ENCODE results near the gene OR13J1.
"Not testable (repeated sequence)": the region's sequence is repeated elsewhere in the genome, so short reads cannot be mapped to it uniquely, and the experiment has no call there.

Gene OR13J1

GRCh38 chr9:35870351-35870923 is at the start of gene OR13J1:
TSS of gene OR13J1 (minus strand) at chr9:35870401. CDS start at chr9:35870401, 0 bp downstream.
- DNase-seq = no peak

DNA sequence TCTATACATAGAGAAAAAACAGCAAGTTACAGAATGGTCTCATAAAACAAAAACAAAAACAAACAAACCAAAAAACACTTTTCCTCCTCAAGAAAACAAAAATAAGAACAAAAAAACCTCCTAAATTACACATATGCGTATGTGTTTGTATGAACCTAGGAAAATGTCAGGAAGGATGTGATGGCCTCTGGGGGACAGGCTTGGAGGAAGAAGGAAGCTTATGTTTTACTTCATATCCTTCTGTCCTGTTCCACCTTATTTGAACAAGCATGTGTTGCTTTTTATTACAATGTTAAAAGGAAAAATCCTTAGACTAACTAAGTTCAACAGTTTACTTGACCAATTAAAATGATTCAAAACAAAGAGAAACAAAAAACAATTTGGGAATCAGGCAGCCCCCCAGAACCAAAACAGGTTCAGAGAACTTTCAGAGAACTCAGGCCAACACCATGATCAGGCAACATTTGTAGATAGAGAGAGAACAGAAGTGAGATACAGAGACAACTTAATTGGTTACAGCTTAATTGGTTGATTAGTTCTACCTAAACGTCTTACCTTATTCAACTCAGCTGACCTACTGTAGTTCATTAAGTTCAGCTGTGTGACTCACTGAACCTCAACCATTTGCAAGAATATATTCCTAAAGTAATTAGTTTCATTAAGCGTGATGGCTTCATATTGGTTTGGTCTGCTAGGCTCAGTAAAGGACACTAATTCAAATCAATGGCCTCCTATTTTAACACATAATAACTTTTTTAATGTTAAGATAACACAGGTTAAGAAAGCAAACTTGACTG is 49.2 kb upstream of the OR13J1 start:
- DNase-seq = no peak

DNA sequence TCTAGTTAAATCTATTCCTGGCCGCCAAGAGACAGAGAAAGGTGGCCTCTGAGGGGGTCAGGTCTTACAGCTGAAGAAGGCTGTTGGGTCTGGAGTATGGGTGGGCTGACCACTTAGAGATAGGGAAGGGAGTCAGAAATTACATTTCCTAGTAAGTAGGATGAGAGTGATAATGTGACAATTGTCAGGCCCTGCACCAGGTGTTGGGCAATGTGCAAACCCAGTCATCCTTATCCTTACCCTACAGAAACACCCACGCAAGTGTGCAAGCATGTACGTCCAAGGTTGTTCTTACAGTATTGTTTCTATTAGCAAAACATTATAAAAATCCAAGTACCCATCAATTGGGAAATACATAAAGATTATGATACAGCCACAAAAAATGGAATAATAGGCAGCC is 48.6 kb upstream of the OR13J1 start:
- DNase-seq = no peak

DNA sequence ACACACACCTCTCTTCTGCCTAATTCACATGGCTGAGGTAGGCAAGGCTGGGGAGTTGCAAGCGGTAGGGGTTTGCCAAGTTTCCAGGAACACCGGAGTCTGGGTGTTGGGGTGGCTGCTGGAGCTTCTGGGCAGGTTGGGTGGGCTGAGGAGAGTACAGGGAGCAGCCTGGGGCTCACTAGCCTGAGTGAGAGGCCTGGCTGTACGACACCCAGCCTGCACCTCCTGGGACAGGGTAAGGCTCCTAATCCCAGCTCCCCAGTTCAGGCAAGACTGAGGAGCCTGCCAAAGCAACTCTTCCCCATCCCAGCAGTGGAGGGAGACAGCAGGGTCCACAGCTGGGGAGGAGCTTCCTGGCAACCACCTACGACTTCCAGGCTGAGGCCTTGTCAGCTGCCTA is 47.1 kb upstream of the OR13J1 start:
- DNase-seq = no peak

GRCh38 chr9:35915681-35916294 is 45.6 kb upstream of the OR13J1 start:
- no peak for DNase-seq

- DNase-seq = no peak
These were observed 44.2 kb upstream of the OR13J1 start for GRCh38 chr9:35914301-35914807.

GRCh38 chr9:35913429-35913828 is 43.2 kb upstream of the OR13J1 start:
- not testable (repeated sequence) for DNase-seq

DNA sequence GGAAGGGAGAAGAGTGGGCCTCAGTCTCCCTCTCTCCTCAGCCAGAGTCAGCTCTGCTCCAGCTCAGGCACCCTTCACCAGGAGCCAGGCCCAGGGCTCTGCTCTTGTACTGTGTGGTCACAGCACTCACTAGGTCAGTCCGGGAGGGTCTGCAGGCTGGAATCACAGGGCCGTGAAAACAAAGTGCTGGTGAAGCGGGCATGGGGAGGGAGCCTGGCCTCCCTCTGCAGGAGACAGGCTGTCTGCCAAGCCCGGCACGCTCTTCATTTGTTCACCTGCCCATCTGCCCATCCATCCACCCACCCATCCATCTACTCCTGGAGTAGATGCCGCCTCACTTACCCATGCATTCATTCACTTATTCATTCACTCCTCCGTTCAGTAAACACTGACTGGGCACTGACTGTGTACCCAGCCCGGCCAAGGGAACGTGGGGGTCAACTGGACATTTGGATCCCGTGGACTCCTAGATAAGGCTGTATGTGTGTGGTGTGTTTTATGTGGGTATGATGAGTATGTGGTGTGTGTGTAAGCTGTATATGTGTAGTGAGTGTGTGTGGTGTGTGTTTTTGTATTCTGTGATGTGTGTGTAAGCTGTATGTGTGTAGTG is 42.7 kb upstream of the OR13J1 start:
- no peak for DNase-seq

GRCh38 chr9:35911690-35912089 is 41.5 kb upstream of the OR13J1 start:
- no peak for DNase-seq

DNA sequence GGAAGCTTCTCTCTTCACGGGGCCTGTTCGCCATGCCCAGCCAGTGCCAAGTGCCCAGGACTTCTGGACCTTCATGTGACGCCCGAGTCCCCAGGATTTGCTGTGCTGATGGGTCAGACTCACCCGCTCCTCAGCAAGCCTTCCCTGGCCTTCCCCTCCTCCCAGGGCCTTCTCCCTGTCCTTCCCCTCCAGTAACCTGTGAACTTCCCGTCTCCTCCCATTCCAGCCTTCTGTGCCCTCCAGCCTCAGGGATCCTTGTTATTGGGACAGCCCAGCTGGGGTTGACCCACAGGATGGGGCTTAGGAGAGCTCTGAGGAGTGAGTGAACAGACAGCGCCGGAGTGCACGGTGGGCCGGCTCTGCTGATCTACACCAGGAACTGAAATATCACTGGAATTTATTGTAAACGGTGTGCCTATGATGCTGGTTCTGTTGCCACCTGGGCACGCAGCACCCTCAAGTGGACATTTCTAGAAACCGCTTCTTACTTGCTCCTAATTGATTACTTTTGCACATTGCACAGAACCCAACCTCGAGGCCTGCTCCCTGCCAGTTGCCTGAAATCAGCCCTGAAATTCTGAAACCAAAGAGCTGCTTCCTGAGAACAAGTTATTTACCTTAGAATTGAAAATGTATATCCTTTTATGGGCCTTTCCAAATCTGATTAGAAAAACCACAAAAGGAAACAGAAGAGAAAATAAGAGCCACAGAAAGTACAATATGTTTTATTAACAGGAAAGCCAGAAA is 40.6 kb upstream of the OR13J1 start:
- DNase-seq = no peak

- no peak for DNase-seq
These were observed 39.7 kb upstream of the OR13J1 start for GRCh38 chr9:35909687-35910612.

- no peak for DNase-seq
These were observed 39.1 kb upstream of the OR13J1 start, which contains the start of gene SPAAR for GRCh38 chr9:35909274-35909673. TSS of gene SPAAR (plus strand) at chr9:35909490. CDS start at chr9:35910464, 974 bp downstream.

DNA sequence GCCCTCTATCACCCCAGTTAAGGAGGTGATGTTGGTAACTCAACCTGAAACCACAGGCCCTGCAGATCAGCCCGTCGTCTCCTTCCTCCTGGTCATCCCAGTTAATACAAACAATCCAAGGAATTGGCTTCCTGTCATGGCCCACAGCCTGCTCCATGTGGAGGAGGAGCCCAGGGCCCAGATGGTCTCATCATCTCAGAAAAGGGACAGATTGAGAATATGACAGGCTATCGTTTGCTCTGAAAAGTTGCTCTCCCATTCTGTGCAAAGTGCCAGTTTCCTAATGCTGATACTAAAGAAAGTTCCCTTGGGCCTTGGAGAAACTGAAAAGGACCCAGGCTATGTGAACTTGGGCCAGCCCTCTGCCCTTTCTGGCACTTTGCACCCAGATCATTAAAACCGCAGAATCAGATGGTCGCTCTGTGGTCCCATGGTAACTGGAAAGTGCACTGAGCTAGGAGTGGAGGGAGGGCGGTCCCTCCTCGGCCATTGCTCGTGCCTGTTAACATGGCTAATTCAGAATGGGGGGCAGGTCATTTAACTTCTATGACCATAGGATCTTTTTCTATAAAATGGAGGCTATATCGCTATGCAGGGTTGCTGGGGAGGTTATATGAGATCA is 38.4 kb upstream of the OR13J1 start:
- DNase-seq = no peak

DNA sequence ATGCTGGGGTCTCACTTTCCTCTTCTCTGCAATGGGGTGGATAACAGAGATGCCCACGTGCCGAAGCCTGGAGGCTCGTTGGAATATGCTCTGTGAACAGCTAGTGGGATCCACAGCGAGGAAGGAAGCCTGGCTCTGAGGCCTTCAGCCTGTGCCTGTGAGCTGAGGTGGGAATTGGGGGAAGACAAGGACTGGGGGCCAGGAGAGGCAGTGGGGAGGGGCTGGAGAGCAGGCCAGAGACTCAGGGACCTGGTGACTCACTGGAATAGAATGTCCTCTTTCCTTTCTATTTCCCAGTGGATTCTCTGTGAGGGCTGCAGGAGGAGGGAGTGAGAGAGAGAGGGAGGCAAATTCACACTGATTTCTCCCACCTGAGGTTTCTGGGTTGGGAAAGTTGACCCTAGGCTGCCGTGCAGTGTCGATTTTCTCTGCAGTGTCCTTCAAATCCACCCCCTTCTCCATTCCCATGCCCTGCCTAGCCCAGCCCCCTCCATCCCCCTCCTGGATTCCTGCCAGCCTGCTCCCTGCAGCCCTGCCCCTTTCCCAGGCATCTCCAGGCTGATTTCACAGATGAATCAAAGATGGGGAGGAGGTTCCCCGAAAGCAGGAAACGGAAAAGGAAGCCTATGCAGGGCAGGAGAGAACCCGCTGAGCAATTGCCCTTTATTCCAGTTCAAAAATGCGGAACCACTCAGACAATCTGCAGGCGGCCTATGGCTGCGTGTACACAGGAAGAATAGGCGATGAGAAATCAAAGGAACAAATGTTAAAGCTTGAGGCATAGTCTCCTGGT is 37.7 kb upstream of the OR13J1 start:
- DNase-seq = peak in 7 of 51 donors; percentile 4 to 40 (median 22)

- peak in 3 of 51 donors; percentile 12 to 42 (median 20) for DNase-seq
These were observed 36.9 kb upstream of the OR13J1 start for GRCh38 chr9:35906923-35907699.

GRCh38 chr9:35905912-35906679 is 35.9 kb upstream of the OR13J1 start, which contains the start of gene HRCT1:
TSS of gene HRCT1 (plus strand) at chr9:35906202. CDS start at chr9:35906288, 86 bp downstream.
- peak in 9 of 51 donors; percentile 9 to 40 (median 31) for DNase-seq
